GM19240 (cell line): ENCODE measurements around the gene NEURL4.

Experiments used
- DNase-seq: peaks from one replicate; pipeline ENCODE4 v3.0.0; 2011; ENCODE audit warnings: low spot score; ENCODE audit not compliant: insufficient read length

NEURL4 gene

GRCh38 chr17:7323731-7324437, 5.3 kb downstream of the NEURL4 start:
- no peak for DNase-seq

DNA sequence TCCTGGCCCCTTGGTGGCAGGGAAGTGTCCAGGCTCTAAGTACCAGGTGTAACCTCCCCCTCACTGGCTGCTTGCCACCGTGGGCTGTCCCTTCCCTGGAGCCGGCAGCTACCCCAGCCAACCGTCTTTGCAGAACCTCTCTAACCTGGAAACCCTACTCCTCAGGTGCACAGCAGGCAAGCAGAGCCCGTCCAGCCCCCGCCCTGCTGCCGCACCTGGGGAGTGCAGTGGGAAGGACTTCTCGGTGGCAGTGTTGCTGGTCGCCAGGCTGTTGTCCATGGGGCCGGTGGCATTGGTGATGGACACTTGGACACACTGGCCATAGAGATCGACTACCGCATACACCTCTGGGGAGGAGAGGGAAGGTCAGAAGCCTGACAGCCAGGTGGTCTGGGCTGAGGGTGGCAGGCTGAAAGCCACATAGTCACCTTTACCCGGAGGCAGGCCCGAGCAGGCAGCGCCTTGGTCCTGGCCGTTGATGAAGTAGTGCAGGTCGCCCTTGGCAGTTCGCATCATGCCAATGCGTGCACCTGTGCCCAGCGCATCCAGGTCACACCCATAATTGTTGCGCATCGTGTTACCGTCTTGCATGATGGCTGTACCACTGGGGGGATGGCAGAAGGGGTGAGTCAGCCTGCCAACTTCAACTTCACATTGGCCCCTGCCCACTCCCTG, 6.5 kb downstream of the NEURL4 start:
- no peak for DNase-seq

DNA sequence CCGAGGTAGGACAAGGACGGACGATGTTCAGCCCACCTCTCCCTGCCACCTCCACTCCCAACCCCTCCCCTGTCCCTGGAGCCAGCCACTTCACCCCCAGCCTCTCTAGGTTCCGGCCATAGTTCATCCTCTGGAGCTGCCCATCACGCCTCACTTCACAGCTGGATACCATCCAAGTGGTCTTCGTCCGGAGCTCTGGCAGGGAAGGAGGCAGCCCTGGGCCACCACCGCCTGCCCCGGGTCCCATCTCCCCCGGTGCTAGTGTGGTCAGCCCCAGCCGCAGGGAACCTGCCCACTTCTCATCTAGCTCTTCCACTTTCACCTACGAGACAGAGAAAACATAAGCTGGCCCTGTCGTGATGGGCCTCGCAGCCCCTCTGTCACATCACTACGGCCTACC, 7.7 kb downstream of the NEURL4 start:
- no peak for DNase-seq

DNA sequence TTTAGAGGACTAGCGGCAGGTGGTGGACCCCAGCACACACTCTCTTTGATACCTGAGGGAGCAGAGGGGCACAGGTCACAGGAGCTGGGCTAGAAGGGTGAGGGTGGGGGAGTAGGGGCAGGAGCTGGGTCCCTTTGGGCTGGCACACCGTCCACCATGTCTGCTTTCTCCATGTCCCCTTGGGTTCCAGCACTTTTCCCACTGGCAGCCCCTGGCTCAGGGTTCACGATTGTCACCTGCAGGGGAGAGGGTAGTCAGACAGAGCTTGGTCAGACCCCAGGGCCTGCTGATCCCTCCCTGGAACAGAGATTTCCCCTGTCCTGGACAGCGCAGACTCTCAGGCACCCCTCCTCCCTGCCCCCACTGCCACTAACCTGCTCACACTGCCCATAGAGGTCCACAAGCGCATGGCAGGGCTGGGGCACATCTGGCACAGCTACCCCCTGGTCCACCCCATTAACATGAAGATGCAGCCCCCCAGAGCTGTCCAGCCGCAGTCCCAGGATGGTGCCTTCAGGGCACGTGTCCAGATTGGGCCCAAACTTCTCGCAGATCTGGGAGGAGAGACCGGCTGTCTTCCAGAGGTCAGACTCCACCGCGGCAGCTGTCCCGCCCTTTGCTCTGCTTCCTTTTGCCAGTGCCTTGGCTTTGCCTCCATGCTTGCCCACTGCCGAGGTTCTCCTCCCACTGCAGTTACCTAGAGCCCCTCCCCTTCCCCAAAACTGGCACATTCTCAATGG, 10.8 kb downstream of the NEURL4 start:
- DNase-seq: no peak

DNA sequence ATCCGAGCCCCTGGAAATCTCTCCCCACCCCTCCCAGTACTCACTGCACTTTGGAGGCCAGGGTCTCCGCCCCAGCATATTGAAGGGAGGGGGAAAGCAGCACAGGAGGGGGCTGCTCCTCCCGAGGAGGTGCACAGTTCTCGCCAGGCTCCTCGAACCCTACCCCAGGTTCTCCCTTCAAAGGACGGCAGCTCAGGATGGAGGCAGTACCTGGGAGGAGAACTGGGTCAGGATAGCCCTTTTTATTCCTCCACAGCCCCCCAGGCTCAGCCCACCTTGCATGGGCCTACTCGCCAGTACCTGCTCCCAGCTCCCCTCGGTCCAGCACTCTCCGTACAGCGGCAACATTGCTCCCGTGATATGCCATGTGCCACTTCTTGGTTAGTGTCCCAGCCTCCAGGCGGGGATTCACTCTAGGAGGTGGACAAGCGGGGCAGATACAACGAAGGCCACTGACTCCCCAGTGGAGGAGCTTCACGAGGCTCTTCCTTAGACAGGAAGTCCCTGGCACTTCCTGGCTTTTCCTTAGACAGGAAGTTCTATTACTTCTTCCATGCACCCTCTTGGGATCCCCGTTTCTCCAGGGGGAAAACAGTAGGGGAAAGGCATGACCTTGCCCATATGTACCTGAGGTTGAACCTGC, 11.9 kb downstream of the NEURL4 start:
- DNase-seq: no peak

- no peak for DNase-seq
These were observed 13.4 kb downstream of the NEURL4 start for GRCh38 chr17:7315570-7316235.

- peak; percentile 86 for DNase-seq
These were observed 14.2 kb downstream of the NEURL4 start, which contains the start of gene GPS2 for GRCh38 chr17:7314719-7315569. Gene GPS2 (minus strand): TSS chr17:7315360. CDS start chr17:7315052, 308 bp downstream.

DNA sequence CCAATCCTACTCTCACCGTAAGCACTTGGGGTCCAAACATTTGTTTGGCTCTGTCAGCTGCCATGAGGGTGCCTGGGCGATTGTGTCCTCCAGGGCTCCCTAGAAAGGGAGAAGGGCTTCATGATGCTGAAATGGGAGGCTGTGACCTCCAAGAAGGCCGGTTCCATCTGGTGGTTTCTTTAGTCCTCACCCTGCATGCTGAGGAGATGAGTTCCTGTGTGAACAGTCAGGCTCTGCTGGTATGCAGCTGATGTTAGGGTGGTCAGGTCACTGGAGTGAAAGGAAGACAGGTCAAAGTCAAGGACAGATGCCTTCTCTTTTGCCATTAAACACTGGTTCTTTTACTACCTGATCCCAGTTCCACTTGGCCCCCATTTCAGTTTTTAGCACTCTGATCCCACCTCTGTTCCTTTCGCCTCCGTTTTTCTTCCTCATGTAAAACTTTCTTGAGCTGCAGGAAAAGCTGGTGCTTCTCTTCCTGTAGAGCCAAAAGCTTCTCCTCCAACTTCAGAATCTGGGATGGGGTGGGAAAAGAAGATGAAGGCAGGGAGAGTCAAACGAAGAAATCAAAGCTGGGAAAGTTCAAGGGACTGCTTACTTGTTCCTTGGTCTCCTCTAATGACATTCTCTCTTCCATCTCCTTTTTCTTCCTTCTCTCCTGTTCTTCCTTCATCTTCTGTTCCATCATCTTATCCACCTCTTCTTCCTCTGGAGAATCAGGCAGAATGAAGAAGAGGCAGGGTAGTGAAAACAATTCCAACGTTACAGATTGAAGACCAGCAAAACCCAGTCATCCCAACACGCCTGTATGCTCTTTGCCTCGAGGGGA, 15.0 kb downstream of the NEURL4 start:
- no peak for DNase-seq

DNA sequence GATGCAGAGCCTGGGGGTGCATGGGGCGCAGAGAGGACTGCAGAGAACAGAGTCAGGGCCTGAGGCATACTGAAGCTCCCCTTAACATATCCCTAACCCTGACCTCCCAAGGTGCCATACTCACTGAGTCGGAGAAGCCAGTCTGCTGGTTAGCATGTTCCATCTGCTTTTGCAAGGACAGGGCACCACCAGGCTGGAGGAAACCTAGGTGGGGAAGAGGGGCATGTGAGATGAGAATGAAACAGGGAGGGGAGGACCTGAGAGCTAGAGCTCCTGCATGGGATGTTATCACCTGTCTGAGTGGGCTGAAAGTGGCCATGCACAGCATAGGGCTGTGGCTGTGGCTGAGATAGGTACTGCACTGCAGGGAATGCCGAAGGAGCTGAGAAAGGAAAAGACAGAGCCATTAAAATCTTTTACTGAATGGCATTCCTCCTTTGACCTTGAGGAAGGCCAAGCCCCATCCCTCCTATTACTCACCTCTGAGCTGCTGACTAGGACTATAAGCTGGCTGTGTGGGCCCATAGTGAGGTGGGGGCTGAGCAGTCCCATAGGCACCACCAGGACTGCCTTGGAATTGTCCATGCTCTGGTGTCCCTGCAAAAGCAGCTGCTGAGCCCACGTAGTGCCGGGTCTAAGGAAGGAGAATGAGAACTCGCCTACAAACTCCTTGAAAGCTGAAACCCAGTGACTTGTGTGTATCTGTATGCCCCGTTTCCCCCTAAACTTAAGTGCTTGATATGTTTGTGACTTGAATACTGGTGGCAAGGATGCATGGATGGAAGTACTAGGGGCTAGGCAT, 15.8 kb downstream of the NEURL4 start:
- no peak for DNase-seq

DNA sequence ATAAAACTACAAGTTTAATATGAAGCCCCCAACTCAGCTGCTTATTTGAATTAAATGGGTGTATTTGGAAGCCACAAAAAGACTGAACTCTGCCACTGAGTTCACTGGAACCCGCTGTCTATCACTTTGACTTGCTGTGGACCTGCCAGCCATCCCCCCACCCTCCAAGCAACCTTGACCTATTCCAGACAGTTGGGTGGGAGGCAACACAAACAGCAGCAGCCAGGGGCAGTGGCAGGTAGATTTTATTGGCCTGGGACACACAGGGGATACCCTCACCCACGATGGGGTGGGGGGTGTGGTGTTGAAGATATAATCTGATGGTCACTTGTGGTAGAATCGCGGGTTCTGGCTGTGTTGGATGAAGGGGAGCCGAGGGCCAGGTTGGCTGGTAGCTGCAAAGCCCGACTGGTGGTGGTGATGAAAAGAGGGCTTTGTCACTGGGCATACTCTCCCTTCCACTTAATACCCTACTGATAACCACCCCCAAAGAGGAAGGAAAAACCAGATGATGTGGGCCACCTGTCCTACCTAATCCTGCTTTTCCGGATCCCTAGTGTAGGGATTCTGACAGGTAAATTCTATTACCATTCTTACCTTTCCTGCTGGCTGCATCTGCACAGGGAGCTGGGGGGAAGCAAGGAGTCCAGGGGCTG, 16.6 kb downstream of the NEURL4 start:
- no peak for DNase-seq

DNA sequence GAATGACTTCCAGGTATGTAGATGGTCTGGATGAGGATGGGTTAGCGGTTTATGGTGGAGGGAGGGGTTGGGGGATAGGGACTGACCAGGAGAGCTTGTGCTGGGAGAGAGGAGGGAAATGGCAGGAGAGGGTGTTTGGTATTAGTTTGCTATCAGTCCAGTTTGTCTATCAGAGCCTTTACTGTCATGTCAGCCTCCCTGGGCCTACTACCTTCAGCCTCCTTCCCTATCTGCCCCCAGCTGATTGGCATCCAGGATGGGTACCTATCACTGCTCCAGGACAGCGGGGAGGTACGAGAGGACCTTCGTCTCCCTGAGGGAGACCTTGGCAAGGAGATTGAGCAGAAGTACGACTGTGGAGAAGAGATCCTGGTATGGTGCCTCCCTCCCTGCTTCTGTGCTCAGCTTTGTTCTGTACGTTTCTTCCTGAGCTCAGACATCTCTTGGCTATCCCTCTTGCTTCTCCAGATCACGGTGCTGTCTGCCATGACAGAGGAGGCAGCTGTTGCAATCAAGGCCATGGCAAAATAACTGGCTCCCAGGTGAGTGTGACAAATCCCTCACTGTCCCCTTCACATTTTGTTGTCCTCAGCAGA, 17.9 kb downstream of the NEURL4 start:
- no peak for DNase-seq

DNA sequence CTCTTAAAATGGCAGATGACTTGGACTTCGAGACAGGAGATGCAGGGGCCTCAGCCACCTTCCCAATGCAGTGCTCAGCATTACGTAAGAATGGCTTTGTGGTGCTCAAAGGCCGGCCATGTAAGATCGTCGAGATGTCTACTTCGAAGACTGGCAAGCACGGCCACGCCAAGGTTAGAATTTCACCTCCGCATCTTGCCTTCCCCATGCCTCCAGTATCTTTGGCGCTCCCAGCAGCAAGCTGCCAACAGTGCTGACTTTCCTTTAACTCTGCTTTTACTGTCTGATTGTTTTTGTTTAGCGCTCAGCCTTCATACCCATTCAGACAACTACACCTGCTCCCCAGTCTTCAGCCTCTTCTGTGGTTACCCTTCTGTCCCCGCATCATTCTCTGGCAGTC, 19.5 kb downstream of the NEURL4 start:
- no peak for DNase-seq

GRCh38 chr17:7308625-7309433, 20.3 kb downstream of the NEURL4 start:
- peak; percentile 66 for DNase-seq

DNA sequence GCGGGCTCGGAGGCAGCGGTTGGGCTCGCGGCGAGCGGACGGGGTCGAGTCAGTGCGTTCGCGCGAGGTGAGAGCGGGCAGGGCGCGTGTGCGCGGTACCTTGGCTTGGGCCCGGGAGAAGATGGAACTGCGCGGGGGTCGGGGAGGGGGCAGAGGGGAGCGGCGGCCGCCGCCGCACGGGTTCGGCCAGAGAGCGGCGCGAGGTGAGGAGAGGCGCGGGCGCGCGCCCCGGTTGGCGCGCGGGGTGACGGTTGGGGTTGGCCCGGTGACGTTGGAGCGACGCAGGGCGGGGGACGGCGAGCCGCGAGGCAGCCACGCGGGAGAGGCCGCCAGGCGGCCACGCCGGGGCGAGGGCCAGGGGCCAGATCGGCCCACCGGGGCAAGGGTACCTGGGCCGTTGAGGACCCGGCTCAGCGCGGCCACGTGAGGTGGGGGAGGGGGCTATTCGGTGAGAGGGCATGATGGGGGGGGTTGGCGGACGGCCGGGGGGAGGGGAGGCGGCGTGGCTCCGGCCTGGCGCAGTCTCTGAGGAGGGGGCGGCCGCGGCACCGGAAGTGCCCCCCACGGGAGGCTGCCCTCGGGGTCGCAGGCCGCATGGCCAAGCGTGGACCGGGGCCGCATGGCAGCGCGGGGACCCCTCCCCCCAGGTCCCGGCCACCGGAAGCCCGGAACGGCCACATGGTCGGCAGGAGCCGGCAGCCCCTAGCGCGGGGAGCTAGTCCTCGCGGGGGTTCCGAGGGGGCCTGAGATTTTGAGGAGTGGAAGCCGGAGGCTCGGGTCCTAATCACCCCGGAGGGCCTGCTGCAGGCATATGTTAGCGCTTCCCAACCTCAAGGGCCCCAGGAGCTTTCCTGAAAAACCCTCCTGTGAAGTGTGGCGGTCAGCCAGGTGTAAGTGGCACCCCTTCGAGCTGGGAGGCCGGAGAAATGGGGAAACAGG, 21.2 kb downstream of the NEURL4 start:
- DNase-seq: no peak

GRCh38 chr17:7306911-7307685, 22.0 kb downstream of the NEURL4 start, which contains the start of gene EIF5A:
Gene EIF5A (plus strand): TSS chr17:7307628. CDS start chr17:7309636, 2,008 bp downstream.
- DNase-seq: peak; percentile 96
